VCaP (cell line): ENCODE measurements around the gene ADAMTS18.
"Not testable (repeated sequence)": the region's sequence is repeated elsewhere in the genome, so short reads cannot be mapped to it uniquely, and the experiment has no call there.

Experiments
- H3K27ac ChIP-seq: fragments of 450-650 bp; 2 replicates; pipeline ENCODE4 v1.5.1; 2017
- TF ChIP-seq, protein P1 (sequence below): fragments of 450-650 bp; conservative IDR thresholded peaks from 2 replicates; pipeline ENCODE4 v1.5.1; 2017; ENCODE audit warnings: mild to moderate bottlenecking, moderate library complexity

The ADAMTS18 gene

DNA sequence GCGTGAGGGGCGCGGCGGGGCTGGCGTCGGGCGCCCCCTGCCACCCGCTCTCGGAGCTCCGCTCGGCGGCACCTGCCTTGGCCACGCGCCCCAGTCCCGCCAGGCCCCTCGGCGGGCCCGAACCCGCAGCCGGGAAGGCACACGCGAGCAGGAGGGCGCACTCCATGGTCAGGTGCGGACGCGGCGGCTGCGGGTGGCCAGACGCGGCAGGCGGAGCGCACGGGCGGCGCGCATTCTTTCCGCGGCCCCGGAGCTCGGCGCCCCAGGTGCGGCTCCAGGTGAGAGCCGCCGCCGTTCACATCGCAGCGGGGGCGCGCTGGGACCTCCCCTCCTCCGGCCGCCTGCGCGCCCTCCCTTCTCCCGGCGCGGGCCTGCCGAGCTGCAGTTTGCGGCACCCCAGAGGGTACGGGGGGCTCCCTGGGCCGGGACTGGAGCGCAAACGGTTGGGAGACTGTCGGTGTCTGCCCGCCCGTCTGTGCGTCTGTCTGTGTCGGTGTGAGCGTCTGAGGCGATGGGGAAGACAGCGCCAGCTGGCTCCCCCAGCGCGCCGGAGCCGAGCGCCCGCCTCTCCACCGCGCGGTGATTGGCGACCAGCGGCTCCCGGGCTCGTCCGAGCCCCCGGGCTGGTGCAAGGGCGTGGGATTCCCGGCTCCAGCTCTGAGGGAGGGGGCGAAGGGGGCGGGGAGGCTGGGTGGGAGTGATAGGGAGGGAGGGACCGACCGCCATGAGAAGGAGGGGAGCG lies at the start of gene ADAMTS18:
ADAMTS18 (minus strand) TSS at position 505 of the 742 bp plus-strand sequence; CDS start at position 166, 339 bp downstream.
- H3K27ac ChIP-seq, result no peak within 1 kb of the TSS
- TF ChIP-seq, protein P1, sequence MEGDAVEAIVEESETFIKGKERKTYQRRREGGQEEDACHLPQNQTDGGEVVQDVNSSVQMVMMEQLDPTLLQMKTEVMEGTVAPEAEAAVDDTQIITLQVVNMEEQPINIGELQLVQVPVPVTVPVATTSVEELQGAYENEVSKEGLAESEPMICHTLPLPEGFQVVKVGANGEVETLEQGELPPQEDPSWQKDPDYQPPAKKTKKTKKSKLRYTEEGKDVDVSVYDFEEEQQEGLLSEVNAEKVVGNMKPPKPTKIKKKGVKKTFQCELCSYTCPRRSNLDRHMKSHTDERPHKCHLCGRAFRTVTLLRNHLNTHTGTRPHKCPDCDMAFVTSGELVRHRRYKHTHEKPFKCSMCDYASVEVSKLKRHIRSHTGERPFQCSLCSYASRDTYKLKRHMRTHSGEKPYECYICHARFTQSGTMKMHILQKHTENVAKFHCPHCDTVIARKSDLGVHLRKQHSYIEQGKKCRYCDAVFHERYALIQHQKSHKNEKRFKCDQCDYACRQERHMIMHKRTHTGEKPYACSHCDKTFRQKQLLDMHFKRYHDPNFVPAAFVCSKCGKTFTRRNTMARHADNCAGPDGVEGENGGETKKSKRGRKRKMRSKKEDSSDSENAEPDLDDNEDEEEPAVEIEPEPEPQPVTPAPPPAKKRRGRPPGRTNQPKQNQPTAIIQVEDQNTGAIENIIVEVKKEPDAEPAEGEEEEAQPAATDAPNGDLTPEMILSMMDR, result no peak

GRCh38 chr16:77480681-77481315 lies 46.0 kb upstream of the ADAMTS18 start:
- no peak overlapping the region for H3K27ac ChIP-seq
- TF ChIP-seq, protein P1, result no peak

DNA sequence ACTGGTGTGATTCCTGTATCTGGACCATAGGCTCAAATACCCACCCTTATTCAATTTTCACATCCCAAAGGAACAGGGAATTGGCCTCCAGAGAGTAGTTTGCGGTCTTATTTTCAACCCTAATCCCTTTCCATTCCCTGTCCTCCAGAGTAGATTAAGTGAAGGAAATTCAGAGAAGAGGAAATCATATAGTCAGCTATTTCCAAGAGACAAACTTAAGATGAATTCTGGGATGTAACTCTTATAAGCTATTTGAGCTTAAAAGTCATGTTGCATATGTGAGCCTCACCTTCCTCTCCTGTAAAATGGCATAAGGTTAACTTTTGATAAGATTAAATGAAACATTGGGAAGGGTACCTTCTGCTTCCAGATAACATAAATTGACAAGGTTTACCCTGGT lies 37.4 kb upstream of the ADAMTS18 start:
- H3K27ac ChIP-seq, result no peak overlapping the region
- TF ChIP-seq, protein P1, result no peak

DNA sequence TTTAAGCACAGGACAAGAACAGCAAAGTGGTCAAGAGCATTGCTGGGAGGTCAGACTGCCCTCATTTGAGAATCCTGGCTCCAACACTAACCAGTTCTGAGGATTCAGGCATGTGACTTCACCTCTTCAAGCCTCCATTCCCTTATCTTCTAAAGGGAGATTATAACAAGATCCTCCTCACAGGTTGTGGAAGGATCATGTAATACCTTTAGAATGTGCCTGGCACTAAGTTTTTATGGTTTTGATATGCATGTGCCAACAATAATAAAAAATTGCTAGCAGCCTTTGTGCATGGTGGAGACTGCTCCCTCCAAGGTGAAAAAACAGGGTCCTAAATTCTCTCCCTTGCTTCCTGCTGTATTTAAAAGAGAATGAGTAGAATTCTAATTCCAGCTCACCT lies 36.0 kb upstream of the ADAMTS18 start:
- H3K27ac ChIP-seq, result no peak overlapping the region
- TF ChIP-seq, protein P1, result no peak

- TF ChIP-seq, protein P1, result no peak
- no peak overlapping the region for H3K27ac ChIP-seq
These were observed 34.8 kb upstream of the ADAMTS18 start for GRCh38 chr16:77469634-77470033.

DNA sequence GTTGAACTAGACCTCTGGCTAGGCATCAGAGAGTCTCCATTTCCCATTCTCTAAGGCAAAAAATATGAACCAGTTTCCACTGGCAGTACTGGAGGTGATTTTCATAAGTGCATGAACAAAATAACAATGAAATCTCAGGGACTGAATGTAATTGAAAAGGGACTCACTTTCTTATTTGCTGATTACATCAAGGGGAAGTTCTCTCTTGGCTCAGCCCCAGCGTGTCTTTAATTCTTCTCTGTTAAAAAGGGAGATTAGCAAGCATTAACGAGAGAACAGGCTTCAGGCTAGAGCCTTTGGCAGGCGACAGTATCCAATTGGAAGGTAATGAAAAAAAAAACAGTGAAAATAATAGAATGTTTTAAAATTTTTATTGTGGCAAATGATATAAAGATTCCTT lies 34.0 kb upstream of the ADAMTS18 start:
- no peak overlapping the region for H3K27ac ChIP-seq
- TF ChIP-seq, protein P1, result no peak

GRCh38 chr16:77467821-77468335 lies 33.0 kb upstream of the ADAMTS18 start:
- TF ChIP-seq, protein P1, result no peak
- no peak overlapping the region for H3K27ac ChIP-seq

GRCh38 chr16:77463659-77464058 lies 28.8 kb upstream of the ADAMTS18 start:
- not testable (repeated sequence) for H3K27ac ChIP-seq
